Neuronal stem cell (in vitro differentiated cells): ENCODE results near the gene CDK2AP2.
"Not testable (repeated sequence)": the region's sequence is repeated elsewhere in the genome, so short reads cannot be mapped to it uniquely, and the experiment has no call there.

ENCODE experiments used
- DNase-seq: peaks from one replicate; pipeline ENCODE4 v3.0.0-alpha.2; 2013; ENCODE audit warnings: low spot score
- H2AFZ ChIP-seq: one replicate; pipeline ENCODE4 v1.6.1; 2013; ENCODE audit warnings: mild to moderate bottlenecking, low read length, inconsistent platforms
- H2AK5ac ChIP-seq: 2 replicates; pipeline ENCODE4 v1.6.1; 2013; ENCODE audit warnings: low read depth, mild to moderate bottlenecking, inconsistent platforms, low read length, moderate library complexity, mixed read lengths
- H2BK120ac ChIP-seq: 2 replicates; pipeline ENCODE4 v1.6.1; 2013; ENCODE audit warnings: low read depth, mild to moderate bottlenecking, inconsistent platforms, low read length, moderate library complexity, mixed read lengths
- H2BK12ac ChIP-seq: one replicate; pipeline ENCODE4 v1.6.1; 2013; ENCODE audit warnings: low read length, inconsistent platforms
- H2BK15ac ChIP-seq: 2 replicates; pipeline ENCODE4 v1.6.1; 2013; ENCODE audit warnings: mild to moderate bottlenecking, low read length, inconsistent platforms, mixed read lengths
- H2BK5ac ChIP-seq: one replicate; pipeline ENCODE4 v1.6.1; 2013; ENCODE audit warnings: inconsistent platforms, mild to moderate bottlenecking, low read length, moderate library complexity
- H3K14ac ChIP-seq: one replicate; pipeline ENCODE4 v1.6.1; 2013; ENCODE audit warnings: low read length, inconsistent platforms
- H3K18ac ChIP-seq: 2 replicates; pipeline ENCODE4 v1.6.1; 2013; ENCODE audit warnings: low read length, inconsistent platforms
- H3K23ac ChIP-seq: 2 replicates; pipeline ENCODE4 v1.6.1; 2013; ENCODE audit warnings: low read depth, mild to moderate bottlenecking, mixed read lengths, low read length, inconsistent platforms; ENCODE audit not compliant: poor library complexity
- H3K27ac ChIP-seq: replicated peaks from 3 replicates; pipeline ENCODE4 v1.5.1; 2013; ENCODE audit warnings: low read length, inconsistent platforms
- H3K27me3 ChIP-seq, 3 experiments: 2 replicates each; pipeline ENCODE4 v1.6.1; 2013; ENCODE audit warnings: low read length in 3 of 3, mild to moderate bottlenecking in 2 of 3, inconsistent platforms in 1 of 3, low read depth in 1 of 3, mixed read lengths in 1 of 3, moderate library complexity in 1 of 3; ENCODE audit not compliant: control insufficient read depth in 3 of 3, insufficient read depth in 3 of 3
- H3K36me3 ChIP-seq, 2 donors: replicated peaks in 1 of 2; 2 replicates each; pipeline ENCODE4 v1.6.1; 2013; ENCODE audit warnings: low read length in 2 of 2; ENCODE audit not compliant: control insufficient read depth in 2 of 2, insufficient read depth in 2 of 2
- H3K4ac ChIP-seq: 2 replicates; pipeline ENCODE4 v1.6.1; 2013; ENCODE audit warnings: inconsistent platforms, mild to moderate bottlenecking, low read length, moderate library complexity
- H3K4me1 ChIP-seq, 2 donors: 1 replicate in 1 of 2; 2 replicates in 1 of 2; pipeline ENCODE4 v1.6.1; 2013; ENCODE audit warnings: low read length in 2 of 2, low read depth in 1 of 2; ENCODE audit not compliant: control insufficient read depth in 2 of 2, insufficient read depth in 1 of 2
- H3K4me2 ChIP-seq: one replicate; pipeline ENCODE4 v1.6.1; 2013; ENCODE audit warnings: mild to moderate bottlenecking, low read length, inconsistent platforms; ENCODE audit not compliant: insufficient read depth, poor library complexity, severe bottlenecking
- H3K4me3 ChIP-seq, 2 donors: 2 replicates each; pipeline ENCODE4 v1.5.1; 2013; ENCODE audit warnings: low read length in 2 of 2, mild to moderate bottlenecking in 2 of 2, inconsistent platforms in 1 of 2, moderate library complexity in 1 of 2
- H3K79me1 ChIP-seq: one replicate; pipeline ENCODE4 v1.6.1; 2013; ENCODE audit warnings: low read depth, mild to moderate bottlenecking, inconsistent platforms, low read length, moderate library complexity
- H3K9ac ChIP-seq: one replicate; pipeline ENCODE4 v1.6.1; 2013; ENCODE audit warnings: mild to moderate bottlenecking, low read depth, low read length, inconsistent platforms; ENCODE audit not compliant: poor library complexity
- H3K9me3 ChIP-seq, 2 donors: replicated peaks in 1 of 2; 2 replicates each; pipeline versions ENCODE3 to v1.6.1; 2013; ENCODE audit warnings: low read length in 2 of 2, mild to moderate bottlenecking in 2 of 2, inconsistent platforms in 1 of 2, low read depth in 1 of 2, mixed read lengths in 1 of 2, moderate library complexity in 1 of 2; ENCODE audit not compliant: control insufficient read depth in 2 of 2, insufficient read depth in 1 of 2
- H4K8ac ChIP-seq: one replicate; pipeline ENCODE4 v1.6.1; 2013; ENCODE audit warnings: low read depth, mild to moderate bottlenecking, inconsistent platforms, low read length, moderate library complexity
- H4K91ac ChIP-seq: one replicate; pipeline ENCODE4 v1.6.1; 2013; ENCODE audit warnings: low read length, low read depth, mild to moderate bottlenecking, inconsistent platforms; ENCODE audit not compliant: poor library complexity
- WGBS, 2 donors: extraction: QIAGEN DNeasy Blood & Tissue Kit; methylation state at CpG; one replicate each; pipeline ENCODE4 v1.1.7; 2013; ENCODE audit warnings: missing lambda C conversion rate in 2 of 2, mixed read lengths in 1 of 2; ENCODE audit not compliant: insufficient read length in 2 of 2, insufficient replicate concordance in 1 of 2; ENCODE audit errors: extremely low coverage in 2 of 2; 5-methylcytosine and 5-hydroxymethylcytosine counted together

CDK2AP2 gene

GRCh38 chr11:67514116-67514515, 6.2 kb upstream of the CDK2AP2 start:
- no peak overlapping the region for H3K9ac ChIP-seq
- H3K9me3 ChIP-seq = no peaks in the 10 kb centered on the region
- H2AK5ac ChIP-seq = no peak overlapping the region
- no peaks in the 10 kb centered on the region for H3K79me1 ChIP-seq
- H3K4me3 ChIP-seq = no peak overlapping the region
- no peak overlapping the region for H2BK15ac ChIP-seq
- no peak overlapping the region for H4K8ac ChIP-seq
- no peak overlapping the region for H2BK12ac ChIP-seq
- no peak overlapping the region for H3K27ac ChIP-seq
- no peak overlapping the region for H2AFZ ChIP-seq
- no peak overlapping the region for H2BK120ac ChIP-seq
- peaks cover 0 to 34% (median 7%) of the 10 kb centered on the region in 3 experiments for H3K27me3 ChIP-seq
- H3K18ac ChIP-seq = no peak overlapping the region
- no peaks in the 10 kb centered on the region for H3K36me3 ChIP-seq
- no peak overlapping the region for H3K4ac ChIP-seq
- H3K4me2 ChIP-seq = no peak overlapping the region
- H3K4me1 ChIP-seq = peaks cover under 1% of the 10 kb centered on the region in 2 donors
- DNase-seq = no peak
- no peak overlapping the region for H4K91ac ChIP-seq
- no CpG with 5 or more reads among the region's 7 CpGs for WGBS, 2 donors
- no peak overlapping the region for H2BK5ac ChIP-seq
- no peak overlapping the region for H3K14ac ChIP-seq
- H3K23ac ChIP-seq = no peak overlapping the region

- not testable (repeated sequence) for H3K23ac ChIP-seq, H2BK12ac ChIP-seq, H3K9ac ChIP-seq, H3K9me3 ChIP-seq, H2BK5ac ChIP-seq, H4K91ac ChIP-seq, H3K14ac ChIP-seq, H2BK15ac ChIP-seq, H3K4me2 ChIP-seq, H3K27ac ChIP-seq, H3K4me3 ChIP-seq, H4K8ac ChIP-seq, H2AFZ ChIP-seq, H3K18ac ChIP-seq, H2BK120ac ChIP-seq, H2AK5ac ChIP-seq, H3K79me1 ChIP-seq, H3K36me3 ChIP-seq, H3K4ac ChIP-seq, DNase-seq
- Histone ChIP-seq H3K4me1 (peaks cover 8 to 12% of the 10 kb centered on the region in 2 donors), H3K27me3 (peaks cover 0 to 25% (median 7%) of the 10 kb centered on the region in 3 experiments)
- WGBS, 2 donors = no CpG with 5 or more reads among the region's 4 CpGs
Observed at GRCh38 chr11:67511558-67511957, 3.6 kb upstream of the CDK2AP2 start.

- DNase-seq = no peak
- Histone ChIP-seq H3K18ac (no peak overlapping the region), H2BK5ac (no peak overlapping the region)
Observed at GRCh38 chr11:67510023-67510345, 2.0 kb upstream of the CDK2AP2 start.

GRCh38 chr11:67508486-67509121, 642 bp upstream of the CDK2AP2 start:
- peak overlapping the region; percentile 71 for H2BK5ac ChIP-seq
- DNase-seq = peak; percentile 99
- H2BK120ac ChIP-seq = no peak overlapping the region
- H3K79me1 ChIP-seq = peaks cover 11% of the 10 kb centered on the region
- H2AK5ac ChIP-seq = no peak overlapping the region
- no CpG with 5 or more reads among the region's 57 CpGs for WGBS, 2 donors
- peak overlapping the region; percentile 99 for H2AFZ ChIP-seq
- no peak overlapping the region for H4K91ac ChIP-seq
- no peak overlapping the region for H2BK12ac ChIP-seq
- H4K8ac ChIP-seq = no peak overlapping the region
- peak overlapping the region; percentile 88 for H3K9ac ChIP-seq
- peaks cover 0 to 8% of the 10 kb centered on the region in 2 donors for H3K36me3 ChIP-seq
- peaks cover 18 to 23% of the 10 kb centered on the region in 2 donors for H3K4me1 ChIP-seq
- H3K14ac ChIP-seq = peak overlapping the region; percentile 97
- H3K4me2 ChIP-seq = peak overlapping the region; percentile 86
- H3K18ac ChIP-seq = peak overlapping the region; percentile 97
- H3K27ac ChIP-seq = peak overlapping the region; percentile 91
- H3K23ac ChIP-seq = peak overlapping the region; percentile 95
- peaks cover 0 to 4% (median 3%) of the 10 kb centered on the region in 3 experiments for H3K27me3 ChIP-seq
- H3K4me3 ChIP-seq = peak overlapping the region; percentile 83 to 93
- no peak overlapping the region for H3K4ac ChIP-seq
- H2BK15ac ChIP-seq = no peak overlapping the region
- H3K9me3 ChIP-seq = no peaks in the 10 kb centered on the region

More at GRCh38 chr11:67510023-67510345, 2.0 kb upstream of the CDK2AP2 start:
- Histone ChIP-seq H3K9me3 (no peaks in the 10 kb centered on the region), H3K9ac (no peak overlapping the region), H3K79me1 (peaks cover 8% of the 10 kb centered on the region), H3K4me1 (peaks cover 15 to 20% of the 10 kb centered on the region in 2 donors), H4K8ac (no peak overlapping the region), H3K4ac (no peak overlapping the region), H2BK15ac (no peak overlapping the region), H3K4me2 (no peak overlapping the region), H3K14ac (no peak overlapping the region), H3K27me3 (peaks cover 0 to 10% (median 7%) of the 10 kb centered on the region in 3 experiments), H2BK120ac (no peak overlapping the region), H3K27ac (no peak overlapping the region), H4K91ac (no peak overlapping the region), H3K23ac (no peak overlapping the region), H2AFZ (no peak overlapping the region), H2BK12ac (no peak overlapping the region), H3K4me3 (no peak overlapping the region), H2AK5ac (no peak overlapping the region), H3K36me3 (peaks cover 0 to 8% of the 10 kb centered on the region in 2 donors)
- WGBS, 2 donors = no CpG with 5 or more reads among the region's 3 CpGs
